BJ (cell line): ENCODE results near the gene ROR2. TPM values are rescaled to one million over a fixed set of nuclear protein-coding genes. Genes with fewer than 3 reads are reported as not detected.

Experiments
- CTCF ChIA-PET: fragments of 350-600 bp; formaldehyde crosslinking; extraction: SDS; loops from one replicate; lab custom pipeline; 2021; ENCODE audit warnings: antibody characterized with exemption, inconsistent platforms; lab: Yijun Ruan, JAX
- POLR2A ChIA-PET: fragments of 300-600 bp; sonication (Branson Sonifier 250); formaldehyde crosslinking; extraction: SDS; loops from one replicate; lab custom pipeline; 2021; ENCODE audit warnings: antibody characterized with exemption; lab: Charles Lee
- DNase-seq: peaks from one replicate; pipeline ENCODE4 v3.0.0-alpha.2; 2011; ENCODE audit warnings: low read depth
- H3K27me3 ChIP-seq: 2 replicates; pipeline ENCODE4 v1.6.0; 2011; ENCODE audit warnings: low read length; ENCODE audit not compliant: control insufficient read depth, insufficient read depth
- H3K36me3 ChIP-seq: 2 replicates; pipeline ENCODE4 v1.5.1; 2011; ENCODE audit warnings: low read length; ENCODE audit not compliant: control insufficient read depth, insufficient read depth
- H3K4me3 ChIP-seq: 2 replicates; pipeline ENCODE4 v1.5.1; 2011; ENCODE audit warnings: low read depth, mild to moderate bottlenecking, control low read depth, low read length
- polyA plus RNA-seq: library from polyadenylated mRNA; depleted of rRNA; stranded (reverse); fragments of >200 nt; gene quantifications from 2 replicates; pipeline ENCODE4 v1.2.3, GENCODE V29; 2011
- TF ChIP-seq, protein P1 (sequence below): IDR thresholded peaks from 2 replicates; pipeline ENCODE4 v1.5.1; 2011; ENCODE audit warnings: low read depth, mild to moderate bottlenecking, control low read depth, inconsistent platforms, low read length, moderate library complexity; ENCODE audit not compliant: insufficient read depth

The ROR2 gene
- polyA plus RNA-seq, 1 experiment = 1.1 TPM

DNA sequence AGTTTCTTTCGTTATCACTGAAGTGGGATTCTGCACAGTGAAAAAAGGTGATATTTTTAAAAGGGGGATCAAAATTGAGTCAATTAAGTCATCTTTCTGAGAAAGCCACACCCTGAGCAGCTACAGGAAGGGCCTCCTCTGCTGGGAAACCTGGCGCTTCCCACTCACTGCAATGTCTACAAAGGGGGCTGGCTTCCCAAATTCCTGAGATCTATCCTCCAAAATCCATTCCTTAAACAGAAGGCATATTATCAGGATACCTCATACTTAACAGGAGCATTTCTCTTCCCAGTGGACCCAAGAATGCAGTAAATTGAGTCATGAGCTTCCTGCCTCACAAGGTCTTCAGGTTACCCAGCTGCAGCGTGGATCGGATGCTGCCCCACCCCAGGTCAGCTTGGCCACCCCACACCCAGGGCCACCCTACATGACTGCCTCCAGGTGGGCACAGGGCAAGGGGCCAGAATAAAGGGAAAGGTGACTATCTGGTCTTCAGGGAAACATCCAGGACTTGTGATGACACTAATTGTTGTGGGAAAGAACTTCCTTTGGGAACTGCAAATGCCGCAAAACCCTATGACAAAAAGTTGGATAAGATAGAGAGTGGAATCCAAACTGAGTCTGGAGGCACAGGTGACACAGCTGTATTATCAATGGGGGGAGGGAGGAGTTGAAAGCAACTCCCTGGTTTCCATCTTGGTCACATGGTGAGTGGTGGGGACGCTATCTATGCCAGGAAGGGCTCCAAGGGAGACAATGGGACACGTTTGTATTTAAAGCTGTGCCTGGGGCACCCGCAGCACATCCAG lies 42.3 kb downstream of the ROR2 start:
- ChIA-PET POLR2A (no interaction called here), CTCF (no interaction called here)
- no peak overlapping the region for H3K4me3 ChIP-seq
- TF ChIP-seq, protein P1, sequence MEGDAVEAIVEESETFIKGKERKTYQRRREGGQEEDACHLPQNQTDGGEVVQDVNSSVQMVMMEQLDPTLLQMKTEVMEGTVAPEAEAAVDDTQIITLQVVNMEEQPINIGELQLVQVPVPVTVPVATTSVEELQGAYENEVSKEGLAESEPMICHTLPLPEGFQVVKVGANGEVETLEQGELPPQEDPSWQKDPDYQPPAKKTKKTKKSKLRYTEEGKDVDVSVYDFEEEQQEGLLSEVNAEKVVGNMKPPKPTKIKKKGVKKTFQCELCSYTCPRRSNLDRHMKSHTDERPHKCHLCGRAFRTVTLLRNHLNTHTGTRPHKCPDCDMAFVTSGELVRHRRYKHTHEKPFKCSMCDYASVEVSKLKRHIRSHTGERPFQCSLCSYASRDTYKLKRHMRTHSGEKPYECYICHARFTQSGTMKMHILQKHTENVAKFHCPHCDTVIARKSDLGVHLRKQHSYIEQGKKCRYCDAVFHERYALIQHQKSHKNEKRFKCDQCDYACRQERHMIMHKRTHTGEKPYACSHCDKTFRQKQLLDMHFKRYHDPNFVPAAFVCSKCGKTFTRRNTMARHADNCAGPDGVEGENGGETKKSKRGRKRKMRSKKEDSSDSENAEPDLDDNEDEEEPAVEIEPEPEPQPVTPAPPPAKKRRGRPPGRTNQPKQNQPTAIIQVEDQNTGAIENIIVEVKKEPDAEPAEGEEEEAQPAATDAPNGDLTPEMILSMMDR = no peak
- no peaks in the 10 kb centered on the region for H3K27me3 ChIP-seq
- no peaks in the 10 kb centered on the region for H3K36me3 ChIP-seq
- no peak for DNase-seq

DNA sequence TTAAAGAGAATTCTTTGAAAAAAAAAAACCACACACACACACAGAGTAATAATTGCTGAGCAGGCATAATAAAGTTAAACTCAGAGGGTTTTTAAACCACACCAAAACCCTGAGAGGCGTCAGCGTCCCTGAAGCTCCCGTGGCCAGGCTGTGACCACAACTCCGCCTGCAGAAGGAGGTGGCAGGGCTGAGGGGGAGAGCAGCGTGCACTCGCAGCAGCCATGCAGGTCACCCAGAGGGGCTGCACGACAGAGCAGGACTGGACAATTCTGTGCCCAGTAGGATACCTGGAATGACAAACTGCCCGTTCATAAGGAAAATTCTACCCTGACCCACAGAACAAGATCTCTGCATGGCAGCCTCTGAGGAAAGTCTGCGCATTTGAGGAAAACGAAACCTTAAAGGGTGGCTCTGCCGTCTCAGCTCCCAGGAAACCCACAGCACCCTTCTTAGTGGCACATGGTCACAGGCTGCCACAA lies 44.0 kb downstream of the ROR2 start:
- ChIA-PET CTCF (interaction anchor here (0.9 kb wide), 1 partner anchor 991 kb away, joined by 3 read pairs; no protein-coding TSS in a partner anchor), POLR2A (no interaction called here)
- H3K4me3 ChIP-seq = no peak overlapping the region
- DNase-seq = no peak
- TF ChIP-seq, protein P1 = no peak
- no peaks in the 10 kb centered on the region for H3K27me3 ChIP-seq
- no peaks in the 10 kb centered on the region for H3K36me3 ChIP-seq

DNA sequence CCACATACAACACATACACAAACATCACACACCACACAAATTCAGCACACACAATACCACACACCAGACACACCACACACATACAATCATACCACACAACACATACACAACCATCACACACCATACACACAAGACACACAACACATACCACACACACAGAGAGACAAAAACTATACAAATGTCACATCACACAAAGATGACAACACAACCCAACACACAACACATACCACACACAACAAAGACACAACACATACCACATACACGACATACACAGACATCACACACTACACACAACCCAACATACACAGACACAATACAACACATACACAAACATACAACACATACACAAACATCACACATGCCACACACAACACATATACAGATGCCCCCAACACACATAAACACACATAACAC lies 44.8 kb downstream of the ROR2 start:
- ChIA-PET POLR2A (no interaction called here), CTCF (no interaction called here)

DNA sequence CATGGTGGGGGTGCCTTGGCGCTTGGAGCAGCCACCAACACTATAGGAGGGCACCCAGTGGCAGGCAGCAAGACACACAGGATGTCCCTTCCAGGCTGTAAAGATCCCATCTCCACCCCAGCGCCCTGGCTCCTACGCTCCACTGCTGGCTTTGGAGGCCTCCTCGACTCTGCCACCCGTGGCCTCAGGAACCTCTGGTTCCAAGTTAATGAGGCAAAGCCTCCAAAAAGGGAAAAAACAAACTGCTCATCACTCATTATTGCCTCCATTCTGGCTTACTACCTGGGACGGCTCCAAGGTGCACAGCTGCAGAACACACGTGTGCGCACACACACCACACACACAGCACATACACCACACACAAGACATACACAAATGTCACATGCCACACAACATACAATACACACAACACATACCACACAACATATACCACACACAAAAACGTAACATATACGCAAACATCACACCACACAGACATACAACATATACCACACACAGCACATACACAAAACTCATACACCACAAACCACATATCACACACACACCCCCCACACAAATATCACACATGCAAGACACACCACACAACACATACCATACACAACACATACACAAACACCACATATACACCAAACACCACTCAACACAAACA lies 45.3 kb downstream of the ROR2 start:
- TF ChIP-seq, protein P1 = no peak
- no peak for DNase-seq
- H3K36me3 ChIP-seq = no peaks in the 10 kb centered on the region
- H3K4me3 ChIP-seq = no peak overlapping the region
- no peaks in the 10 kb centered on the region for H3K27me3 ChIP-seq
- ChIA-PET POLR2A (interaction anchor here (0.7 kb wide), 1 partner anchor 1592 kb away, joined by 3 read pairs; no protein-coding TSS in a partner anchor), CTCF (no interaction called here)

More for the DNA sequence above, 44.8 kb downstream of the ROR2 start:
- no peaks in the 10 kb centered on the region for H3K27me3 ChIP-seq
- no peak for DNase-seq
- TF ChIP-seq, protein P1 = no peak
- H3K4me3 ChIP-seq = no peak overlapping the region
- H3K36me3 ChIP-seq = no peaks in the 10 kb centered on the region
